Naive thymus-derived CD8-positive, alpha-beta T cell (primary cell): ENCODE results near the gene KCNIP4. TPM values are rescaled to one million over a fixed set of nuclear protein-coding genes. Genes with fewer than 3 reads are reported as not detected.

Experiments used
- ATAC-seq, 2 donors: fragments of 150-1000 bp; cut with Tn5 transposase in 1 of 2; sonication (Bioruptor Pico), chemical (Tn5 transposase) in 1 of 2; 1 replicate in 1 of 2; 2 replicates in 1 of 2; pipeline ENCODE4 v1.10.0; 2021; ENCODE audit warnings: mild to moderate bottlenecking in 2 of 2, moderate library complexity in 2 of 2
- POLR2A ChIA-PET: fragments of 350-600 bp; sonication (Branson Sonifier 250); formaldehyde crosslinking; loops from one replicate; lab custom pipeline; 2021; ENCODE audit warnings: antibody characterized with exemption; lab: Charles Lee
- DNase-seq, 10 donors: peaks; one replicate each; pipeline versions ENCODE4 v3.0.0 to v3.0.0-alpha.2; 2020 to 2022
- H3K27ac Mint-ChIP-seq, 10 donors: one replicate each; pipeline ENCODE4 v1.8.0; 2020 to 2022; ENCODE audit warnings: mild to moderate bottlenecking in 10 of 10, mixed read lengths in 10 of 10, moderate library complexity in 4 of 10, inconsistent platforms in 1 of 10
- H3K27me3 Mint-ChIP-seq, 5 donors: one replicate each; pipeline ENCODE4 v1.8.0; 2021 to 2022; ENCODE audit warnings: mixed read lengths in 5 of 5
- H3K36me3 Mint-ChIP-seq, 3 donors: one replicate each; pipeline ENCODE4 v1.8.0; 2020 to 2022; ENCODE audit warnings: mixed read lengths in 3 of 3, mild to moderate bottlenecking in 2 of 3, inconsistent platforms in 1 of 3
- H3K4me1 Mint-ChIP-seq, 4 donors: one replicate each; pipeline ENCODE4 v1.8.0; 2021 to 2022; ENCODE audit warnings: mixed read lengths in 4 of 4
- H3K4me3 Mint-ChIP-seq, 10 donors: one replicate each; pipeline ENCODE4 v1.8.0; 2020 to 2022; ENCODE audit warnings: mild to moderate bottlenecking in 10 of 10, mixed read lengths in 10 of 10, moderate library complexity in 6 of 10, inconsistent platforms in 1 of 10
- H3K9me3 Mint-ChIP-seq, 9 donors: one replicate each; pipeline ENCODE4 v1.8.0; 2020 to 2022; ENCODE audit warnings: mixed read lengths in 9 of 9, mild to moderate bottlenecking in 3 of 9, inconsistent platforms in 1 of 9, moderate library complexity in 1 of 9
- polyA plus RNA-seq, 3 donors: library from polyadenylated mRNA; unstranded; fragments of 300-500 nt; fragmentation: Illumina TruSeq; gene quantifications; one replicate each; pipeline ENCODE4 v1.2.3, GENCODE V29; 2021
- total RNA-seq, 8 experiments: library from RNA in 2 of 8; stranded (reverse) in 2 of 8; gene quantifications; one replicate each; pipeline ENCODE4 v1.2.3 and lab custom pipeline; 2021 to 2026

KCNIP4 gene
- total and polyA plus RNA-seq, 5 experiments from 2014 or later = 0.19 to 0.36 TPM; not detected in 3

- H3K27me3 Mint-ChIP-seq = peaks cover 0 to 2% (median 0%) of the 10 kb centered on the region in 5 donors
- peaks cover 0 to 3% (median under 1%) of the 10 kb centered on the region in 4 donors for H3K4me1 Mint-ChIP-seq
- DNase-seq (no peak), ATAC-seq (no peak)
- peaks cover 0 to 13% (median 0%) of the 10 kb centered on the region in 9 donors for H3K9me3 Mint-ChIP-seq
- no peak overlapping the region for H3K4me3 Mint-ChIP-seq
- H3K36me3 Mint-ChIP-seq = no peaks in the 10 kb centered on the region
- no peak overlapping the region for H3K27ac Mint-ChIP-seq
- POLR2A ChIA-PET = no interaction called here
These were observed 1069.8 kb downstream of the KCNIP4 start for GRCh38 chr4:20878806-20879205.

- Mint-ChIP-seq H3K27ac (no peak overlapping the region), H3K4me1 (peaks cover 5 to 17% (median 8%) of the 10 kb centered on the region in 4 donors), H3K36me3 (no peaks in the 10 kb centered on the region), H3K4me3 (no peak overlapping the region), H3K9me3 (peaks cover 0 to 16% (median 0%) of the 10 kb centered on the region in 9 donors), H3K27me3 (no peaks in the 10 kb centered on the region)
- no peak for DNase-seq
- ATAC-seq = no peak
- POLR2A ChIA-PET = interaction anchor here (1.1 kb wide), 1 partner anchor 46 kb away, joined by 3 read pairs; no protein-coding TSS in a partner anchor
These were observed 1078.1 kb downstream of the KCNIP4 start for GRCh38 chr4:20870436-20870835.

GRCh38 chr4:20868108-20868507, 1080.5 kb downstream of the KCNIP4 start:
- Mint-ChIP-seq H3K4me1 (peaks cover 1 to 13% (median 8%) of the 10 kb centered on the region in 4 donors), H3K4me3 (no peak overlapping the region), H3K27ac (no peak overlapping the region), H3K9me3 (peaks cover 0 to 10% (median 0%) of the 10 kb centered on the region in 9 donors), H3K36me3 (no peaks in the 10 kb centered on the region), H3K27me3 (no peaks in the 10 kb centered on the region)
- POLR2A ChIA-PET = no interaction called here
- ATAC-seq (no peak), DNase-seq (no peak)

- POLR2A ChIA-PET = no interaction called here
- no peak for ATAC-seq
- DNase-seq = no peak
- peaks cover 0 to 16% (median 4%) of the 10 kb centered on the region in 9 donors for H3K9me3 Mint-ChIP-seq
- H3K27ac Mint-ChIP-seq = no peak overlapping the region
- H3K4me1 Mint-ChIP-seq = peaks cover 0 to 2% (median under 1%) of the 10 kb centered on the region in 4 donors
- no peak overlapping the region for H3K4me3 Mint-ChIP-seq
- H3K36me3 Mint-ChIP-seq = peaks cover 0 to 9% (median 0%) of the 10 kb centered on the region in 3 donors
- no peaks in the 10 kb centered on the region for H3K27me3 Mint-ChIP-seq
These were observed 1087.7 kb downstream of the KCNIP4 start for GRCh38 chr4:20860878-20861277.

GRCh38 chr4:20859097-20859781, 1089.3 kb downstream of the KCNIP4 start:
- Mint-ChIP-seq H3K27me3 (no peaks in the 10 kb centered on the region), H3K9me3 (peaks cover 0 to 22% (median 4%) of the 10 kb centered on the region in 9 donors), H3K4me1 (peaks cover 0 to 2% (median under 1%) of the 10 kb centered on the region in 4 donors), H3K36me3 (peaks cover 0 to 9% (median 0%) of the 10 kb centered on the region in 3 donors), H3K4me3 (no peak overlapping the region), H3K27ac (no peak overlapping the region)
- DNase-seq (no peak), ATAC-seq (no peak)
- POLR2A ChIA-PET = no interaction called here

- DNase-seq = no peak
- H3K4me3 Mint-ChIP-seq = no peak overlapping the region
- peaks cover 0 to 8% (median 2%) of the 10 kb centered on the region in 3 donors for H3K36me3 Mint-ChIP-seq
- POLR2A ChIA-PET = no interaction called here
- H3K27ac Mint-ChIP-seq = no peak overlapping the region
- no peaks in the 10 kb centered on the region for H3K27me3 Mint-ChIP-seq
- no peak for ATAC-seq
- H3K4me1 Mint-ChIP-seq = peaks cover 0 to 2% (median 0%) of the 10 kb centered on the region in 4 donors
- H3K9me3 Mint-ChIP-seq = peaks cover 0 to 23% (median 11%) of the 10 kb centered on the region in 9 donors
These were observed 1091.5 kb downstream of the KCNIP4 start for GRCh38 chr4:20857081-20857480.

GRCh38 chr4:20847124-20847747, 1101.3 kb downstream of the KCNIP4 start:
- Mint-ChIP-seq H3K4me1 (no peaks in the 10 kb centered on the region), H3K4me3 (no peak overlapping the region), H3K27me3 (peaks cover 0 to 7% (median 3%) of the 10 kb centered on the region in 5 donors), H3K36me3 (peaks cover 0 to 5% (median 0%) of the 10 kb centered on the region in 3 donors), H3K27ac (no peak overlapping the region), H3K9me3 (peaks cover 0 to 15% (median 10%) of the 10 kb centered on the region in 9 donors)
- DNase-seq (no peak), ATAC-seq (no peak)
- POLR2A ChIA-PET = no interaction called here

GRCh38 chr4:20844311-20844710, 1104.3 kb downstream of the KCNIP4 start:
- no peak for ATAC-seq
- Mint-ChIP-seq H3K36me3 (no peaks in the 10 kb centered on the region), H3K4me1 (no peaks in the 10 kb centered on the region), H3K4me3 (no peak overlapping the region), H3K9me3 (peaks cover 0 to 11% (median 0%) of the 10 kb centered on the region in 9 donors), H3K27ac (no peak overlapping the region), H3K27me3 (peaks cover 0 to 12% (median 3%) of the 10 kb centered on the region in 5 donors)
- POLR2A ChIA-PET = no interaction called here
- DNase-seq = no peak

GRCh38 chr4:20840648-20841190, 1107.9 kb downstream of the KCNIP4 start:
- no peaks in the 10 kb centered on the region for H3K36me3 Mint-ChIP-seq
- H3K9me3 Mint-ChIP-seq = peaks cover 0 to 11% (median 3%) of the 10 kb centered on the region in 9 donors
- no peak overlapping the region for H3K27ac Mint-ChIP-seq
- ATAC-seq = no peak
- H3K27me3 Mint-ChIP-seq = peaks cover 0 to 12% (median 3%) of the 10 kb centered on the region in 5 donors
- no peak for DNase-seq
- no peaks in the 10 kb centered on the region for H3K4me1 Mint-ChIP-seq
- H3K4me3 Mint-ChIP-seq = no peak overlapping the region
- POLR2A ChIA-PET = no interaction called here

- H3K27me3 Mint-ChIP-seq = peaks cover 0 to 8% (median 1%) of the 10 kb centered on the region in 5 donors
- no peak overlapping the region for H3K27ac Mint-ChIP-seq
- peaks cover 0 to 18% (median 3%) of the 10 kb centered on the region in 9 donors for H3K9me3 Mint-ChIP-seq
- ATAC-seq = no peak
- no peak overlapping the region for H3K4me3 Mint-ChIP-seq
- POLR2A ChIA-PET = no interaction called here
- no peaks in the 10 kb centered on the region for H3K4me1 Mint-ChIP-seq
- no peak for DNase-seq
- H3K36me3 Mint-ChIP-seq = no peaks in the 10 kb centered on the region
These were observed 1108.6 kb downstream of the KCNIP4 start for GRCh38 chr4:20839957-20840356.

GRCh38 chr4:20838476-20838875, 1110.1 kb downstream of the KCNIP4 start:
- Mint-ChIP-seq H3K27me3 (peaks cover 0 to 8% (median 1%) of the 10 kb centered on the region in 5 donors), H3K36me3 (no peaks in the 10 kb centered on the region), H3K4me1 (no peaks in the 10 kb centered on the region), H3K27ac (no peak overlapping the region), H3K4me3 (no peak overlapping the region), H3K9me3 (peaks cover 0 to 24% (median 4%) of the 10 kb centered on the region in 9 donors)
- POLR2A ChIA-PET = no interaction called here
- ATAC-seq (no peak), DNase-seq (no peak)

GRCh38 chr4:20832826-20833225, 1115.7 kb downstream of the KCNIP4 start:
- ATAC-seq = no peak

GRCh38 chr4:20831746-20832145, 1116.8 kb downstream of the KCNIP4 start:
- POLR2A ChIA-PET = no interaction called here
- H3K9me3 Mint-ChIP-seq = peaks cover 0 to 13% (median 4%) of the 10 kb centered on the region in 9 donors
- H3K27ac Mint-ChIP-seq = no peak overlapping the region
- H3K36me3 Mint-ChIP-seq = no peaks in the 10 kb centered on the region
- no peaks in the 10 kb centered on the region for H3K4me1 Mint-ChIP-seq
- no peak overlapping the region for H3K4me3 Mint-ChIP-seq
- ATAC-seq (no peak), DNase-seq (no peak)
- no peaks in the 10 kb centered on the region for H3K27me3 Mint-ChIP-seq

More at GRCh38 chr4:20832826-20833225, 1115.7 kb downstream of the KCNIP4 start:
- Mint-ChIP-seq H3K36me3 (no peaks in the 10 kb centered on the region), H3K4me1 (no peaks in the 10 kb centered on the region), H3K27me3 (no peaks in the 10 kb centered on the region), H3K27ac (no peak overlapping the region), H3K4me3 (no peak overlapping the region), H3K9me3 (peaks cover 0 to 13% (median 4%) of the 10 kb centered on the region in 9 donors)
- POLR2A ChIA-PET = no interaction called here
- no peak for DNase-seq
